22Rv1 (cell line): ENCODE measurements around the gene OBP2B.

Source experiments
- H3K27ac ChIP-seq: fragments of 450-650 bp; 2 replicates; pipeline ENCODE4 v1.5.1; 2017
- ZFX ChIP-seq: fragments of 450-650 bp; IDR thresholded peaks from 2 replicates; pipeline ENCODE4 v1.6.1; 2017; ENCODE audit warnings: antibody characterized with exemption, borderline replicate concordance
- TF ChIP-seq, protein P1 (sequence below): fragments of 450-650 bp; IDR thresholded peaks from 2 replicates; pipeline ENCODE4 v1.5.1; 2017; ENCODE audit warnings: mild to moderate bottlenecking

OBP2B gene

DNA sequence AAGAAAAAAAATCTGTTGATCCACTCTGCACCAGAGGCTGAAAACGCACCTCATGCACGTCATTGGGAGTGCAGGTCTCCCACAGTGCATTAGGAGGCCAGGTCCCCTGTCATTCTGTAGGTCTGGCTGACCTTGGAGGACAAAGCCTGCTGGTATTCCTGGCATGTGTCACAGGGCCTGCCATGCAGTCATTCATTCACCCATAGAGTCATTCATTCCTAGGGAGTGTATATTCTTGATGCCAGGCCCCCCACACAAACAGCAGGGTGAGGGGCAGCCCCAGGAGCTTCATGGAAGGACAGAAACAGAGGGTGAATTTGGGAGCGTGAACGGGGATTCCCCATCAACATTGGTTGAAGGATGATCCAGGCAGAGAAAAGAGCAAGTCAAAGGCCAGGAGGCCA lies 47.5 kb downstream of the OBP2B start:
- TF ChIP-seq ZFX = no peak
- TF ChIP-seq, protein P1, sequence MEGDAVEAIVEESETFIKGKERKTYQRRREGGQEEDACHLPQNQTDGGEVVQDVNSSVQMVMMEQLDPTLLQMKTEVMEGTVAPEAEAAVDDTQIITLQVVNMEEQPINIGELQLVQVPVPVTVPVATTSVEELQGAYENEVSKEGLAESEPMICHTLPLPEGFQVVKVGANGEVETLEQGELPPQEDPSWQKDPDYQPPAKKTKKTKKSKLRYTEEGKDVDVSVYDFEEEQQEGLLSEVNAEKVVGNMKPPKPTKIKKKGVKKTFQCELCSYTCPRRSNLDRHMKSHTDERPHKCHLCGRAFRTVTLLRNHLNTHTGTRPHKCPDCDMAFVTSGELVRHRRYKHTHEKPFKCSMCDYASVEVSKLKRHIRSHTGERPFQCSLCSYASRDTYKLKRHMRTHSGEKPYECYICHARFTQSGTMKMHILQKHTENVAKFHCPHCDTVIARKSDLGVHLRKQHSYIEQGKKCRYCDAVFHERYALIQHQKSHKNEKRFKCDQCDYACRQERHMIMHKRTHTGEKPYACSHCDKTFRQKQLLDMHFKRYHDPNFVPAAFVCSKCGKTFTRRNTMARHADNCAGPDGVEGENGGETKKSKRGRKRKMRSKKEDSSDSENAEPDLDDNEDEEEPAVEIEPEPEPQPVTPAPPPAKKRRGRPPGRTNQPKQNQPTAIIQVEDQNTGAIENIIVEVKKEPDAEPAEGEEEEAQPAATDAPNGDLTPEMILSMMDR = no peak
- no peak overlapping the region for H3K27ac ChIP-seq

GRCh38 chr9:133160742-133161546 lies 48.1 kb downstream of the OBP2B start:
- H3K27ac ChIP-seq = no peak overlapping the region
- no peak for TF ChIP-seq ZFX
- TF ChIP-seq, protein P1 = peak; percentile 81

- TF ChIP-seq, protein P1 = no peak
- no peak for TF ChIP-seq ZFX
- no peak overlapping the region for H3K27ac ChIP-seq
Measured at GRCh38 chr9:133158695-133159094, 50.4 kb downstream of the OBP2B start.
